K562 treated with DMSO at 1 percent for 4 hours (cell line): ENCODE data around the gene TPCN1. TPM values are rescaled to one million over a fixed set of nuclear protein-coding genes. Genes with fewer than 3 reads are reported as not detected.

Experiments
- total RNA-seq: library from RNA; unstranded; fragments of 300-600 nt; gene quantifications from 2 replicates; pipeline ENCODE4 v1.2.3, GENCODE V29; 2022; ENCODE audit not compliant: insufficient read depth

The TPCN1 gene
- 25.6 and 35.8 TPM in 2 replicates for total RNA-seq

GRCh38 chr12:113221181-113221996 is at the start of gene TPCN1:
Gene TPCN1, plus strand, starts transcription at chr12:113221464. Its CDS starts 5,389 bp downstream, at chr12:113226853.

GRCh38 chr12:113185180-113186032 is 35.9 kb upstream of the TPCN1 start, which contains the start of the genes DDX54 and RITA1:
Gene DDX54, minus strand, starts transcription at chr12:113185478. Its CDS starts 27 bp downstream, at chr12:113185451.
Gene RITA1, plus strand, starts transcription at chr12:113185721. Its CDS starts 1,026 bp downstream, at chr12:113186747.

GRCh38 chr12:113334786-113335539 is 113.7 kb downstream of the TPCN1 start, which contains the start of gene SLC8B1:
Gene SLC8B1, minus strand, starts transcription at chr12:113335109. Its CDS starts 2,231 bp downstream, at chr12:113332878.

Other genes starting within 250 kb of the TPCN1 start
- not detected in 2 replicates for gene OAS2, start 242.9 kb upstream of the TPCN1 start, total RNA-seq
- not detected in 2 replicates for gene DTX1, start 164.7 kb upstream of the TPCN1 start, total RNA-seq
- not detected in 2 replicates for gene RASAL1, start 85.7 kb upstream of the TPCN1 start, total RNA-seq
- 0.47 TPM in 1 of 2 replicates, not detected in the other for gene CFAP73, start 71.7 kb upstream of the TPCN1 start, total RNA-seq
- 70.7 and 79.5 TPM in 2 replicates for gene DDX54, start 36.0 kb upstream of the TPCN1 start, total RNA-seq
- gene RITA1, start 35.7 kb upstream of the TPCN1 start, total RNA-seq: 27.0 and 29.0 TPM in 2 replicates
- gene SLC8B1, start 113.6 kb downstream of the TPCN1 start, total RNA-seq: 27.0 and 35.2 TPM in 2 replicates
- gene PLBD2, start 137.1 kb downstream of the TPCN1 start, total RNA-seq: 41.4 and 43.2 TPM in 2 replicates
- gene SDS, start 182.4 kb downstream of the TPCN1 start, total RNA-seq: 1.2 and 1.8 TPM in 2 replicates
- gene SDSL, start 200.9 kb downstream of the TPCN1 start, total RNA-seq: 12.5 and 22.2 TPM in 2 replicates